VCaP (cell line): ENCODE measurements around the gene LRR1.

ENCODE experiments used
- H3K27ac ChIP-seq: fragments of 450-650 bp; 2 replicates; pipeline ENCODE4 v1.5.1; 2017
- CTCF ChIP-seq: fragments of 450-650 bp; conservative IDR thresholded peaks from 2 replicates; pipeline ENCODE4 v1.5.1; 2017; ENCODE audit warnings: mild to moderate bottlenecking, moderate library complexity

Gene LRR1

GRCh38 chr14:49581209-49582112, 17.3 kb upstream of the LRR1 start:
- no peak overlapping the region for H3K27ac ChIP-seq
- no peak for TF ChIP-seq CTCF

DNA sequence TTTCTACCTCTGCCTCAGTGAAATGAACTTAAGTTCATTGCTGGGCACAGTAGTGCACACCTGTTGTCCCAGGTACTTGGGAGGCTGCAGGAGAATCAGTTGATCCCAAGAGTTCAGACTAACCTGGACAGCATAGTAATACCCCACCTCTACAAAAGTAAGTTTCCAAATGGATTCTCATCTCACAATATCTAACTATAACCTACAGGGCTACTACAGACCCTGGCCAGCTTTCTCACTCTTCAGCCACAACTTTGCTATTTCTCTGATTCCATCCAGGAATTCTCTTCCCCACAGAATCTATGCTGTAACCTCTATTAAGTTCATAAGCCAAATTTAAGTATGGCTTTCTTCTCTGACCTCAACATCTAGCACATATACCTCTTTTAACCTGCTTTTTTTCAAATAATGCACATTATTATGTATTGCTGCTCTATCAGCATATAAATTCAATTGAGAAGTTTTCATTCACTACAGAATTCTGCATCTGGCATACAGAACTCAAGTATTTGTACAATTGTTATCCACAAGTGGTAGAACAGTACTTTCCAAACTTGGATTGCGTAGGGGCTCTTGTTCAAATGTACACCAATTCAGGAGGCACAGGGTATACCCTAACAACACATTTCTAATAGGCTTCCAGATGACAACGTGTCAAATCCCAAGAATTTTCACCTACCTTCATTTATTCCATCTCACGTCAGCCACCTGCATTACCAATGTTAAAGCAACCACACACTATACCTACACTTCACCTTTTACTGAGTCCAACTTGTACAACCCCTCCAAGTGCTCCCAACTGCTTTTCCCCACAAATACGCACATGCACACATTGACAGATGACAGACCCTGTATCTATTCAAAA, 16.4 kb upstream of the LRR1 start:
- H3K27ac ChIP-seq = no peak overlapping the region
- TF ChIP-seq CTCF = no peak

GRCh38 chr14:49583629-49584028, 15.1 kb upstream of the LRR1 start:
- no peak for TF ChIP-seq CTCF

GRCh38 chr14:49584058-49584457, 14.7 kb upstream of the LRR1 start:
- peak overlapping the region; percentile 94; the same call in 1 of the 2 replicates for H3K27ac ChIP-seq
- TF ChIP-seq CTCF = no peak

More at GRCh38 chr14:49583629-49584028, 15.1 kb upstream of the LRR1 start:
- H3K27ac ChIP-seq = peak overlapping the region; percentile 94; the same call in 1 of the 2 replicates

DNA sequence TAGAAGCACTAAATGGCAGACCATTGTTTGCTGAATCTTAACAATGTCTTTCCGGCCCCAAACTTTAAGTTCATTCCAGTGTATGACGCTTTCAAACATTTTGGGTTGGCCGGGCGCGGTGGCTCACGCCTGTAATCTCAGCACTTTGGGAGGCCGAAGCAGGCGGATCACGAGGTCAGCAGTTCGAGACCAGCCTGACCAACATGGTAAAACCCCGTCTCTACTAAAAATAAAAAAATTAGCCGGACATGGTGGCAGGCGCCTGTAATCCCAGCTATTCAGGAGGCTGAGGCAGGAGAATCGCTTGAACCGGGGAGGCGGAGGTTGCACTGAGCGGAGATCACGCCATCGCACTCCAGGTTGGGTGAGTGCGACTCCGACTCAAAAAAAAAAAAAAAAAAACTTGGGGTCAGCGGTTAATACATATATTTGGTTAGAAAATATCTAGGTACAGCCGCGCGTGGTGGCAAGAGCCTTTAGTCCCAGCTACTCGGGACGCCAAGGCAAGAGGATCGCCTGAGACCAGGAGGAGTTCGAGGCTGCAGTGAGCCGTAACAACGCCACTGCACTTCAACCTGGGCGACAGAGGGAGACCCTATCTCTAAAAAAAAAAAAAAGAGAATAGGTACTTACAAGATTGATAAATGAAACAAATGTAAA, 13.6 kb upstream of the LRR1 start:
- peak overlapping the region; percentile 94 for H3K27ac ChIP-seq

- TF ChIP-seq CTCF = no peak
- H3K27ac ChIP-seq = peak within 1 kb of the TSS; percentile 94
These were observed 12.7 kb upstream of the LRR1 start, which contains the start of gene RPS29 for GRCh38 chr14:49585803-49586672. TSS of gene RPS29 (minus strand) at chr14:49586380. CDS start at chr14:49586346, 34 bp downstream.
